Measurements from ENCODE around the gene TMEM131. TPM values are rescaled to one million over a fixed set of nuclear protein-coding genes. Genes with fewer than 3 reads are reported as not detected.

TMEM131 gene
- total and polyA plus RNA-seq, 2 donors: 18.2 to 68.6 TPM

- no peak for DNase-seq (ENCODE audit: extremely low spot score)
- Histone ChIP-seq H3K4me1 (ENCODE audit: insufficient read depth) (no peaks in the 10 kb centered on the region), H3K27ac (ENCODE audit: low read depth) (no peak overlapping the region), H3K36me3 (ENCODE audit: insufficient read depth) (no peaks in the 10 kb centered on the region), H3K4me3 (ENCODE audit: low read depth, low read length) (no peak overlapping the region)
- 75% methylated on average over 6 of the region's 6 CpGs for WGBS
Measured at GRCh38 chr2:97819754-97820153, 176.0 kb downstream of the TMEM131 start.

- Histone ChIP-seq H3K4me1 (ENCODE audit: insufficient read depth) (no peaks in the 10 kb centered on the region), H3K4me3 (ENCODE audit: low read depth, low read length) (no peak overlapping the region), H3K36me3 (ENCODE audit: insufficient read depth) (no peaks in the 10 kb centered on the region), H3K27ac (ENCODE audit: low read depth) (no peak overlapping the region)
- DNase-seq (ENCODE audit: extremely low spot score): no peak
- WGBS: 99% methylated on average over 2 of the region's 2 CpGs
Measured at GRCh38 chr2:97816411-97816810, 179.3 kb downstream of the TMEM131 start.

GRCh38 chr2:97812931-97813330 lies 182.8 kb downstream of the TMEM131 start:
- no peaks in the 10 kb centered on the region for H3K4me1 ChIP-seq (ENCODE audit: insufficient read depth)
- no peak overlapping the region for H3K4me3 ChIP-seq (ENCODE audit: low read depth, low read length)
- whole genome bisulfite sequencing: 90% methylated on average over 7 of the region's 7 CpGs
- no peak overlapping the region for H3K27ac ChIP-seq (ENCODE audit: low read depth)
- peaks cover 2% of the 10 kb centered on the region for H3K36me3 ChIP-seq (ENCODE audit: insufficient read depth)
- no peak for DNase-seq (ENCODE audit: extremely low spot score)

GRCh38 chr2:97808816-97809215 lies 186.9 kb downstream of the TMEM131 start:
- H3K36me3 ChIP-seq (ENCODE audit: insufficient read depth): peaks cover 2% of the 10 kb centered on the region
- 87% methylated on average over 4 of the region's 4 CpGs for WGBS
- H3K4me3 ChIP-seq (ENCODE audit: low read depth, low read length): no peak overlapping the region
- H3K4me1 ChIP-seq (ENCODE audit: insufficient read depth): no peaks in the 10 kb centered on the region
- no peak for DNase-seq (ENCODE audit: extremely low spot score)
- H3K27ac ChIP-seq (ENCODE audit: low read depth): no peak overlapping the region

- DNase-seq (ENCODE audit: extremely low spot score): peak; percentile 15
- Histone ChIP-seq H3K4me3 (ENCODE audit: low read depth, low read length) (no peak overlapping the region), H3K4me1 (ENCODE audit: insufficient read depth) (no peaks in the 10 kb centered on the region), H3K36me3 (ENCODE audit: insufficient read depth) (peaks cover 2% of the 10 kb centered on the region), H3K27ac (ENCODE audit: low read depth) (no peak overlapping the region)
- WGBS: 27% methylated on average over 12 of the region's 12 CpGs
Measured at GRCh38 chr2:97806738-97807618, 188.8 kb downstream of the TMEM131 start.

- WGBS: 91% methylated on average over 1 of the region's 1 CpG
Measured at GRCh38 chr2:97805776-97806175, 190.0 kb downstream of the TMEM131 start.

GRCh38 chr2:97801028-97801427 lies 194.7 kb downstream of the TMEM131 start:
- WGBS: 72% methylated on average over 1 of the region's 1 CpG
- no peaks in the 10 kb centered on the region for H3K4me1 ChIP-seq (ENCODE audit: insufficient read depth)
- H3K27ac ChIP-seq (ENCODE audit: low read depth): no peak overlapping the region
- no peaks in the 10 kb centered on the region for H3K36me3 ChIP-seq (ENCODE audit: insufficient read depth)
- no peak overlapping the region for H3K4me3 ChIP-seq (ENCODE audit: low read depth, low read length)
- DNase-seq (ENCODE audit: extremely low spot score): no peak

More at GRCh38 chr2:97805776-97806175, 190.0 kb downstream of the TMEM131 start:
- Histone ChIP-seq H3K27ac (ENCODE audit: low read depth) (no peak overlapping the region), H3K36me3 (ENCODE audit: insufficient read depth) (no peaks in the 10 kb centered on the region), H3K4me1 (ENCODE audit: insufficient read depth) (no peaks in the 10 kb centered on the region), H3K4me3 (ENCODE audit: low read depth, low read length) (no peak overlapping the region)
- DNase-seq (ENCODE audit: extremely low spot score): no peak

GRCh38 chr2:97798416-97798815 lies 197.3 kb downstream of the TMEM131 start:
- H3K36me3 ChIP-seq (ENCODE audit: insufficient read depth): no peaks in the 10 kb centered on the region
- WGBS: 83% methylated on average over 6 of the region's 6 CpGs

GRCh38 chr2:97797355-97797754 lies 198.4 kb downstream of the TMEM131 start:
- DNase-seq (ENCODE audit: extremely low spot score): no peak
- WGBS: 37% methylated on average over 3 of the region's 3 CpGs
- H3K27ac ChIP-seq (ENCODE audit: low read depth): no peak overlapping the region
- no peak overlapping the region for H3K4me3 ChIP-seq (ENCODE audit: low read depth, low read length)
- H3K36me3 ChIP-seq (ENCODE audit: insufficient read depth): peaks cover 6% of the 10 kb centered on the region
- no peaks in the 10 kb centered on the region for H3K4me1 ChIP-seq (ENCODE audit: insufficient read depth)

More at GRCh38 chr2:97798416-97798815, 197.3 kb downstream of the TMEM131 start:
- Histone ChIP-seq H3K4me1 (ENCODE audit: insufficient read depth) (no peaks in the 10 kb centered on the region), H3K27ac (ENCODE audit: low read depth) (no peak overlapping the region), H3K4me3 (ENCODE audit: low read depth, low read length) (no peak overlapping the region)
- no peak for DNase-seq (ENCODE audit: extremely low spot score)

- H3K4me1 ChIP-seq (ENCODE audit: insufficient read depth): no peaks in the 10 kb centered on the region
- 58% methylated on average over 2 of the region's 2 CpGs for WGBS
- H3K27ac ChIP-seq (ENCODE audit: low read depth): no peak overlapping the region
- no peak overlapping the region for H3K4me3 ChIP-seq (ENCODE audit: low read depth, low read length)
- no peak for DNase-seq (ENCODE audit: extremely low spot score)
- peaks cover 7% of the 10 kb centered on the region for H3K36me3 ChIP-seq (ENCODE audit: insufficient read depth)
Measured at GRCh38 chr2:97796465-97797126, 199.2 kb downstream of the TMEM131 start.

GRCh38 chr2:97792416-97792815 lies 203.3 kb downstream of the TMEM131 start:
- Histone ChIP-seq H3K4me3 (ENCODE audit: low read depth, low read length) (no peak overlapping the region), H3K27ac (ENCODE audit: low read depth) (no peak overlapping the region), H3K36me3 (ENCODE audit: insufficient read depth) (peaks cover 7% of the 10 kb centered on the region), H3K4me1 (ENCODE audit: insufficient read depth) (no peaks in the 10 kb centered on the region)
- no peak for DNase-seq (ENCODE audit: extremely low spot score)
- WGBS: 93% methylated on average over 14 of the region's 14 CpGs

GRCh38 chr2:97788986-97789644 lies 206.6 kb downstream of the TMEM131 start:
- no peak for DNase-seq (ENCODE audit: extremely low spot score)
- Histone ChIP-seq H3K4me1 (ENCODE audit: insufficient read depth) (no peaks in the 10 kb centered on the region), H3K4me3 (ENCODE audit: low read depth, low read length) (no peak overlapping the region), H3K27ac (ENCODE audit: low read depth) (no peak overlapping the region), H3K36me3 (ENCODE audit: insufficient read depth) (peaks cover 7% of the 10 kb centered on the region)
- 93% methylated on average over 7 of the region's 7 CpGs for WGBS

GRCh38 chr2:97785818-97786217 lies 209.9 kb downstream of the TMEM131 start:
- Histone ChIP-seq H3K4me1 (ENCODE audit: insufficient read depth) (no peaks in the 10 kb centered on the region), H3K27ac (ENCODE audit: low read depth) (no peak overlapping the region), H3K36me3 (ENCODE audit: insufficient read depth) (no peaks in the 10 kb centered on the region), H3K4me3 (ENCODE audit: low read depth, low read length) (no peak overlapping the region)
- DNase-seq (ENCODE audit: extremely low spot score): no peak
- WGBS: 97% methylated on average over 2 of the region's 2 CpGs

GRCh38 chr2:97784953-97785352 lies 210.8 kb downstream of the TMEM131 start:
- no peaks in the 10 kb centered on the region for H3K4me1 ChIP-seq (ENCODE audit: insufficient read depth)
- H3K27ac ChIP-seq (ENCODE audit: low read depth): no peak overlapping the region

More at GRCh38 chr2:97784953-97785352, 210.8 kb downstream of the TMEM131 start:
- no peak for DNase-seq (ENCODE audit: extremely low spot score)
- H3K36me3 ChIP-seq (ENCODE audit: insufficient read depth): no peaks in the 10 kb centered on the region
- H3K4me3 ChIP-seq (ENCODE audit: low read depth, low read length): no peak overlapping the region

All from urinary bladder (tissue), 4 donors.